ENCODE measurements around the gene C6. TPM values are rescaled to one million over a fixed set of nuclear protein-coding genes. Genes with fewer than 3 reads are reported as not detected.

C6 gene
- total and polyA plus RNA-seq, 2 of the 8 experiments (the other 6 are each of a cell fraction or from before 2014, with no cell fraction given): not detected

DNA sequence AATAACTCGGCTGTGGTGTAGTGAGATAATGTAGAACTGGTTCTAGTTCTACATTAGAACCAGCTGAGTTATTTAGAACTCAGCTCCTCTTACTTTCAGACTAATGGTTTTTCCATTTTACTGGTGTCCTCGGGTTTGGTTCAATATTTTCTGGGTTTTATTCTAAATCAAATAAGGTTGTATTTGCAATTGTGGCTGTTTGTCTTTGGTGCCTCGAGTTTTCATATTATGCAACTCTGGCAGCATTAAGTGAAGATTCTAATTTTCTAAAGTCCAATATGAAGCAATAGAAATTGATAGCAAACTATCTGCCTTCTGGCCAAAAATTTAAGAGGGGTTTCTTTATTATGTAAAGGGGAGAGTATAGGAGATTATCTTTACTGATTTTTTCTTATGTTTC is 19.0 kb downstream of the C6 start:
- Histone ChIP-seq H3K4me1 (replicated peaks in 1 of 4; ENCODE audit: control insufficient read depth in 3 of 4, insufficient read depth in 4 of 4, low read length in 3 of 4) (no peaks in the 10 kb centered on the region), H3K4me3 (ENCODE audit: extremely low read depth in 1 of 4, insufficient read depth in 2 of 4, low read depth in 3 of 4, low read length in 4 of 4) (no peak overlapping the region), H2AFZ (ENCODE audit: low read length) (no peak overlapping the region), H2AK5ac (ENCODE audit: low read depth, low read length) (no peak overlapping the region), H4K20me1 (replicated peaks in 1 of 2; ENCODE audit: control insufficient read depth in 1 of 2, insufficient read depth in 2 of 2, low read length in 2 of 2) (no peaks in the 10 kb centered on the region), H3K27ac (ENCODE audit: low read depth, low read length) (no peak overlapping the region), H2BK20ac (ENCODE audit: low read length) (no peak overlapping the region), H3K23ac (ENCODE audit: insufficient read length) (no peak overlapping the region), H2BK15ac (ENCODE audit: low read length) (no peak overlapping the region), H3K9ac (replicated peaks in 1 of 4; ENCODE audit: extremely low read depth in 1 of 4, low read depth in 3 of 4, low read length in 3 of 4) (no peak overlapping the region), H3K23me2 (ENCODE audit: low read depth, low read length) (no peaks in the 10 kb centered on the region), H4K91ac (replicated peaks; ENCODE audit: insufficient read length, low read length) (no peak overlapping the region), H3K79me1 (ENCODE audit: low read depth, low read length) (no peaks in the 10 kb centered on the region), H3K4ac (replicated peaks; ENCODE audit: insufficient read length, low read depth, low read length) (no peak overlapping the region), H2BK12ac (ENCODE audit: low read depth, low read length) (no peak overlapping the region), H4K8ac (ENCODE audit: extremely low read depth, insufficient read depth, low read length) (no peak overlapping the region), H4K5ac (ENCODE audit: insufficient read length, low read depth, low read length) (no peak overlapping the region), H3K27me3 (replicated peaks in 1 of 4; ENCODE audit: control insufficient read depth in 3 of 4, extremely low read depth in 1 of 4, insufficient read depth in 3 of 4, low read length in 3 of 4) (no peaks in the 10 kb centered on the region), H3K18ac (ENCODE audit: extremely low read depth, low read length) (no peak overlapping the region), H2BK120ac (replicated peaks; ENCODE audit: low read depth, low read length) (no peak overlapping the region), H2BK5ac (ENCODE audit: low read depth, low read length) (no peak overlapping the region), H3K14ac (ENCODE audit: insufficient read length) (no peak overlapping the region), H3K56ac (replicated peaks; ENCODE audit: insufficient read length, low read depth, low read length) (no peak overlapping the region), H3K79me2 (ENCODE audit: control insufficient read depth in 1 of 2, insufficient read depth in 2 of 2, low read length in 2 of 2) (no peaks in the 10 kb centered on the region), H3K4me2 (ENCODE audit: insufficient read depth in 1 of 2, low read depth in 2 of 2, low read length in 2 of 2) (no peak overlapping the region), H3K36me3 (ENCODE audit: control insufficient read depth in 2 of 4, insufficient read depth in 4 of 4, low read length in 3 of 4) (no peaks in the 10 kb centered on the region; a peak in 1 of 8 replicates), H3K9me3 (ENCODE audit: insufficient read depth in 2 of 2, low read depth in 1 of 2, low read length in 1 of 2) (no peaks in the 10 kb centered on the region)
- FAIRE-seq (no peak), DNase-seq (ENCODE audit: low read depth in 1 of 2, low spot score in 2 of 2) (no peak)
- TF ChIP-seq HDAC2 (IDR thresholded peaks at IDR 0.05; ENCODE audit: borderline replicate concordance in 1 of 2, low read depth in 2 of 2, low read length in 2 of 2) (no peak), TBP (IDR thresholded peaks at IDR 0.05; ENCODE audit: low read depth, low read length) (no peak), BACH1 (IDR thresholded peaks at IDR 0.05; ENCODE audit: low read length) (no peak), CBX8 (IDR thresholded peaks at IDR 0.05; ENCODE audit: borderline replicate concordance, low read depth, low read length) (no peak), SIRT6 (IDR thresholded peaks at IDR 0.05; ENCODE audit: low read length) (no peak)
- 91% methylated on average over 3 of the region's 3 CpGs; no CpG with 5 or more reads in 1 of the 2 experiments for WGBS, 2 experiments (ENCODE audit: extremely low coverage in 1 of 2, insufficient coverage in 1 of 2, insufficient read length in 1 of 2, insufficient replicate concordance in 2 of 2, low coverage in 1 of 2, low lambda C conversion rate in 2 of 2, missing lambda C conversion rate in 1 of 2)
- ChIA-PET POLR2A (ENCODE audit: partially characterized antibody) (no interaction called here), CTCF (ENCODE audit: partially characterized antibody) (interaction anchor here (1.0 to 1.3 kb wide), 2 partner anchors 15 to 329 kb away, joined by 3 read pairs; no protein-coding TSS in a partner anchor)

All from H1 (cell line).